ENCODE results near the gene ZDHHC14. TPM values are rescaled to one million over a fixed set of nuclear protein-coding genes. Genes with fewer than 3 reads are reported as not detected.

ZDHHC14 gene
- total RNA-seq, 2 experiments from 2014 or later, result 1.3 to 1.6 TPM

DNA sequence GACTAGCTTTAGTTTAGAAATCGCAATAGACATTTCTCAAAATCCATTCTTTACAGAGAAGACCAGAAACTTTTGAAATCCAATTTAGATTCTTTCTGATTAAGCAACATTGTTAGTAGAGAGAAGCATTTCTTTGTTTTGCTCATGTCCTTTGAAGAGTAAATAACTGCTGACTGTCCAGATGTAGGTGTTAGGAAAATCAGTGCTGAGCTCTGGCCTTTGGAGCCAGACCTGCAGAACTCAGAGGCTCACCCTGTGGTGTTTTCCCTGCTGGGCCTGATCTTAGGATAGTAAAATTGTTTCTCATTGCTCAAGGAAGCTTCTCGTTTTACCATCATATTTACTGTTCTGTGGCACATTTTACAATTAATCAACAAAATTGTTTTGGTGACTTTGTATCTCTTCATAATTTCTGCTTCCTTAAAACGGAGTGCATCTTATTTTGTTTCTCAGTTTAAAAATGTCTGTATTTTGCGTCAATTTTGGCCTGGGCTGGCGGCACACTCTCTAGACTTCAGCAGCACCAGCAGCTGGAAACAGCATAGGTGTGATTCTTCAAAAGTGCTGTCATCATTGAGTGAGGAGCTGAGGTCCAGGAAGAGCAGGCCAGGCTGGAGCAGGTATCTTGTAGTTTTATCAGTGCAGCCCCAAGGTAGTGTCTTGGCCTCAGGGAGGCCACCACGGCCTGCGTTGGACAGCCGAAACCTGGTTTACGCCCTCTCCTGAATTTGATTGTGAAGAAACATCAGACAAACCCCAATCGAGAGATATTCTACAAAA is 8.3 kb upstream of the ZDHHC14 start:
- DNase-seq (no peak), ATAC-seq (ENCODE audit: poor library complexity) (no peak)
- Mint-ChIP-seq H3K4me3 (no peak overlapping the region), H3K9me3 (no peaks in the 10 kb centered on the region), H3K27me3 (peaks cover 27% of the 10 kb centered on the region), H3K4me1 (ENCODE audit: low read depth) (peaks cover 9% of the 10 kb centered on the region), H3K27ac (no peak overlapping the region), H3K36me3 (ENCODE audit: low read depth) (no peaks in the 10 kb centered on the region)
- TF ChIP-seq, protein P1, sequence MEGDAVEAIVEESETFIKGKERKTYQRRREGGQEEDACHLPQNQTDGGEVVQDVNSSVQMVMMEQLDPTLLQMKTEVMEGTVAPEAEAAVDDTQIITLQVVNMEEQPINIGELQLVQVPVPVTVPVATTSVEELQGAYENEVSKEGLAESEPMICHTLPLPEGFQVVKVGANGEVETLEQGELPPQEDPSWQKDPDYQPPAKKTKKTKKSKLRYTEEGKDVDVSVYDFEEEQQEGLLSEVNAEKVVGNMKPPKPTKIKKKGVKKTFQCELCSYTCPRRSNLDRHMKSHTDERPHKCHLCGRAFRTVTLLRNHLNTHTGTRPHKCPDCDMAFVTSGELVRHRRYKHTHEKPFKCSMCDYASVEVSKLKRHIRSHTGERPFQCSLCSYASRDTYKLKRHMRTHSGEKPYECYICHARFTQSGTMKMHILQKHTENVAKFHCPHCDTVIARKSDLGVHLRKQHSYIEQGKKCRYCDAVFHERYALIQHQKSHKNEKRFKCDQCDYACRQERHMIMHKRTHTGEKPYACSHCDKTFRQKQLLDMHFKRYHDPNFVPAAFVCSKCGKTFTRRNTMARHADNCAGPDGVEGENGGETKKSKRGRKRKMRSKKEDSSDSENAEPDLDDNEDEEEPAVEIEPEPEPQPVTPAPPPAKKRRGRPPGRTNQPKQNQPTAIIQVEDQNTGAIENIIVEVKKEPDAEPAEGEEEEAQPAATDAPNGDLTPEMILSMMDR (IDR thresholded peaks at IDR 0.05), result no peak
- no peaks in the 10 kb centered on the region for H3K36me3 ChIP-seq (ENCODE audit: insufficient read depth, low read length)
- CTCF ChIA-PET, result no interaction called here
- POLR2A ChIA-PET, result no interaction called here
- H3K4me3 ChIP-seq (ENCODE audit: low read length), result no peak overlapping the region
- no peaks in the 10 kb centered on the region for H3K9me3 ChIP-seq (ENCODE audit: control insufficient read depth in 1 of 2, insufficient read depth in 1 of 2, low read length in 2 of 2)
- no peak overlapping the region for H3K27ac ChIP-seq (ENCODE audit: low read depth in 1 of 2, low read length in 2 of 2)
- peaks cover 0 to 18% of the 10 kb centered on the region in 2 experiments for H3K27me3 ChIP-seq (ENCODE audit: control insufficient read depth in 1 of 2, insufficient read depth in 2 of 2, low read length in 2 of 2)
- peaks cover 11% of the 10 kb centered on the region for H3K4me1 ChIP-seq (ENCODE audit: insufficient read depth, low read length)
- intact Hi-C loops (cut with DNase I, micrococcal nuclease), result loop anchor here in 1 of 2 experiments (10.0 kb wide), 1 partner anchor 1272 kb away; the partner anchor contains the start of gene DYNLT1

DNA sequence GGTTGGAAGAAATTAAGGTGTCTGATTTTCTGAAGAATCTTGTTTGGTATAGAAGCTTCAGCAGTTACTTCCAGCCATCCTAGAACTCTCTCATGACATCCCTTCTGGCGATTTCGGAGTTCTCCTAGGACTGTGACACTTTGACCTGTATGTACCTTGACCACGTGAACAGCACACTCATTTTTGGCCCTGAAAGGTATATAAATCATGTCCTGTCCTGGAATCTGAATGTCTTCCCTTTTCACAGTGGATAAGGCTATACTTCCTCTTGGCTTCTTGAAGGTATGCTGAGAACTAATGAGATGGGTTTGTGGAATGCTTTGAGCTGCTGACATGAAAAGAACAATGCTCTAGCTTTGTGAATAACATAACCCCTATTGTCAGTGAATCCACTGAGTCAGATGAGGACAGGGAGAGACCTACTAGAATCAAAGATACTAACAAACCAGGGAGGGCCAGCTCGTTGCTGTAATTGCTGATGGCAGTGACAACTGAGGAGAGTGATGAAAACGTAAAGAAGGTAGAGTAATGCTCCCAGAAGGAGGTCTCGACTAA is 6.0 kb upstream of the ZDHHC14 start:
- Mint-ChIP-seq H3K9me3 (no peaks in the 10 kb centered on the region), H3K4me1 (ENCODE audit: low read depth) (peaks cover 8% of the 10 kb centered on the region), H3K27ac (no peak overlapping the region), H3K27me3 (peaks cover 10% of the 10 kb centered on the region), H3K36me3 (ENCODE audit: low read depth) (no peaks in the 10 kb centered on the region), H3K4me3 (no peak overlapping the region)
- no peak overlapping the region for H3K27ac ChIP-seq (ENCODE audit: low read depth in 1 of 2, low read length in 2 of 2)
- TF ChIP-seq, protein P1 (IDR thresholded peaks at IDR 0.05), result no peak
- H3K4me3 ChIP-seq (ENCODE audit: low read length), result no peak overlapping the region
- intact Hi-C loops (cut with DNase I, micrococcal nuclease), result loop anchor here in 1 of 2 experiments (5.0 to 10.0 kb wide), 2 partner anchors 353 to 1270 kb away; partner anchors contain the start of gene DYNLT1
- no peak for ATAC-seq (ENCODE audit: poor library complexity)
- H3K27me3 ChIP-seq (ENCODE audit: control insufficient read depth in 1 of 2, insufficient read depth in 2 of 2, low read length in 2 of 2), result peaks cover 0 to 14% of the 10 kb centered on the region in 2 experiments
- ChIA-PET CTCF (interaction anchor here (1.0 kb wide), 1 partner anchor 191 kb away, joined by 3 read pairs; no protein-coding TSS in a partner anchor), POLR2A (interaction anchor here (0.8 to 0.9 kb wide), 2 partner anchors 12 to 295 kb away, joined by 3 read pairs; no protein-coding TSS in a partner anchor)
- no peaks in the 10 kb centered on the region for H3K36me3 ChIP-seq (ENCODE audit: insufficient read depth, low read length)
- peaks cover 5% of the 10 kb centered on the region for H3K4me1 ChIP-seq (ENCODE audit: insufficient read depth, low read length)
- H3K9me3 ChIP-seq (ENCODE audit: control insufficient read depth in 1 of 2, insufficient read depth in 1 of 2, low read length in 2 of 2), result no peaks in the 10 kb centered on the region
- DNase-seq, result no peak

DNA sequence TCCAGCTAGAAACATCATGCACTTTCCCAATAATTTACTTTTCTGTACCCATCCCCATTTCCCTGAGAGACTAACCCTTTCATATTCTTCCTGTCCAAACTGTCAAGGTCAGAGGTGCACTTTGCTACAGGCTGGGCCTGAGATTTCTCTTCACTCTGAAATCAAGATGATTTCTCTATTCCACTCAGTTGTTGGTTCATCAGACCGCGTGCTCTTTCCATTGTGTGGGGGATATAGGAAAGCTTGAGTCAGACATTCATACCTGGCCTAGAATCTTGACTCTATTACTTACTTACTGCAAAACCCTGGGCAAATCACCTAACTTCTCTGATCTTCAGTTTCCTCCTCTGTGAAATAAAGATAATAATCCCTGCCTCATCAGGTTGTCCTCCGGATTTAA is 4.7 kb upstream of the ZDHHC14 start:
- Histone ChIP-seq H3K27ac (ENCODE audit: low read depth in 1 of 2, low read length in 2 of 2) (no peak overlapping the region), H3K4me1 (ENCODE audit: insufficient read depth, low read length) (peaks cover 5% of the 10 kb centered on the region), H3K4me3 (ENCODE audit: low read length) (no peak overlapping the region), H3K36me3 (ENCODE audit: insufficient read depth, low read length) (no peaks in the 10 kb centered on the region), H3K9me3 (ENCODE audit: control insufficient read depth in 1 of 2, insufficient read depth in 1 of 2, low read length in 2 of 2) (no peaks in the 10 kb centered on the region), H3K27me3 (ENCODE audit: control insufficient read depth in 1 of 2, insufficient read depth in 2 of 2, low read length in 2 of 2) (peaks cover 0 to 11% of the 10 kb centered on the region in 2 experiments)
- intact Hi-C loops (cut with DNase I, micrococcal nuclease), result loop anchor here in 1 of 2 experiments (5.0 to 10.0 kb wide), 2 partner anchors 354 to 1269 kb away; partner anchors contain the start of gene DYNLT1
- DNase-seq (no peak), ATAC-seq (ENCODE audit: poor library complexity) (no peak)
- ChIA-PET POLR2A (no interaction called here), CTCF (no interaction called here)
- Mint-ChIP-seq H3K4me3 (no peak overlapping the region), H3K27me3 (peaks cover 2% of the 10 kb centered on the region), H3K36me3 (ENCODE audit: low read depth) (no peaks in the 10 kb centered on the region), H3K9me3 (no peaks in the 10 kb centered on the region), H3K27ac (no peak overlapping the region), H3K4me1 (ENCODE audit: low read depth) (peaks cover 7% of the 10 kb centered on the region)
- TF ChIP-seq, protein P1 (IDR thresholded peaks at IDR 0.05), result no peak
